Upper lobe of left lung (tissue), 6 donors: ENCODE measurements around the gene LRRC61. TPM values are rescaled to one million over a fixed set of nuclear protein-coding genes. Genes with fewer than 3 reads are reported as not detected.

Source experiments
- ATAC-seq, 2 donors: fragments of 200-7000 bp; cut with Tn5 transposase; one replicate each; pipeline ENCODE4 v1.9.1; 2022; ENCODE audit warnings: mild to moderate bottlenecking in 2 of 2, moderate library complexity in 2 of 2; ENCODE audit not compliant: low FRiP score in 2 of 2
- DNase-seq, 2 donors: peaks; one replicate each; pipeline ENCODE4 v3.0.0-alpha.2; 2019 to 2020
- H3K27ac ChIP-seq, 4 donors: fragments of 200-600 bp; sonication (generic); one replicate each; pipeline ENCODE4 v1.5.1; 2016 to 2019
- H3K27me3 ChIP-seq, 4 donors: fragments of 200-600 bp; sonication (generic); one replicate each; pipeline ENCODE4 v1.5.1; 2017 to 2019
- H3K36me3 ChIP-seq, 4 donors: fragments of 200-600 bp; sonication (generic); one replicate each; pipeline ENCODE4 v1.5.1; 2016 to 2019
- H3K4me1 ChIP-seq, 4 donors: fragments of 200-600 bp; sonication (generic); one replicate each; pipeline ENCODE4 v1.5.1; 2018 to 2019
- H3K4me3 ChIP-seq, 4 donors: fragments of 200-600 bp; sonication (generic); one replicate each; pipeline ENCODE4 v1.5.1; 2017 to 2019; ENCODE audit warnings: mild to moderate bottlenecking in 2 of 4, moderate library complexity in 1 of 4
- H3K9me3 ChIP-seq, 4 donors: fragments of 200-600 bp; sonication (generic); one replicate each; pipeline ENCODE4 v1.5.1; 2018 to 2019
- EP300 ChIP-seq, 4 donors: sonication (generic); formaldehyde crosslinking; IDR thresholded peaks; one replicate each; pipeline ENCODE4 v1.5.1; 2017; ENCODE audit warnings: antibody characterized with exemption in 4 of 4, control low read depth in 2 of 4
- POLR2A ChIP-seq, 4 donors: fragments of 450-650 bp; IDR thresholded peaks; one replicate each; pipeline ENCODE4 v1.5.1; 2016 to 2017; ENCODE audit warnings: antibody characterized with exemption in 4 of 4, mild to moderate bottlenecking in 2 of 4
- POLR2AphosphoS5 ChIP-seq, 2 donors: sonication (generic); formaldehyde crosslinking; IDR thresholded peaks; one replicate each; pipeline ENCODE4 v1.5.1; 2017; ENCODE audit warnings: antibody characterized with exemption in 2 of 2
- WGBS, 2 donors: methylation state at CpG; one replicate each; pipeline ENCODE4 v1.1.5; 2017 to 2018; 5-methylcytosine and 5-hydroxymethylcytosine counted together
- total RNA-seq, 6 donors: library from RNA; depleted of rRNA in 4 of 6; stranded (reverse); fragments of >200 nt in 4 of 6; gene quantifications; one replicate each; pipeline versions ENCODE4 v1.1.0 to v1.2.1, GENCODE V29; 2016 to 2021
- TF ChIP-seq, protein P1 (sequence below), 6 experiments: fragments of 450-650 bp in 4 of 6; fragments of 200-600 bp in 2 of 6; sonication (generic) in 2 of 6; IDR thresholded peaks; one replicate each; pipeline ENCODE4 v1.5.1; 2016 to 2019; ENCODE audit warnings: antibody characterized with exemption in 6 of 6
- donor health status: DM: no; HTN: no; CAD: no; lungs with moderate emphysema.
- donor health status: DM: no; HTN: yes; CAD: no; lungs with severe emphysema.

LRRC61 gene
- total RNA-seq, 6 donors from 2014 or later: 15.4 to 31.4 (median 19.2) TPM

DNA sequence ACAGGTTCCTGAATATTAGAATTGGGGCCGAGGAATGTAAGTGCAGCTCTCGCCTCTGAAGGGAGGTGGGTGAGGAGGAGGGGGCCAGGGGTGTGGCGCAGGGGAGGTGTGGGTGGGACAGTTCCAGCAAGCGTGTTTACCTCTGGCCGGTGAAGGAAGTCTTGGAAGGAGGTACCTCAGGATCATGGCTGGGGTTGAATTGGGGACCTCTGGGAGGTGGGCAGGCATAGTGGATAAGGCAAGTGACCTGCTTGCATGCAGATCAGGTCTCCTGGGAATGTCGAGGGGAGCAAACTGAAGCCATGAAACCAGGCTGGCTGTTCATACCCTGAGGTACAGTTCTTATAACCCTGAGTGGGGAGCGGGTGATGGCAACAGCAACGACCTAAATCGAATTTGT is 57.9 kb downstream of the LRRC61 start:
- H3K27ac ChIP-seq: no peak overlapping the region
- TF ChIP-seq POLR2AphosphoS5 (IDR thresholded peaks at IDR 0.05): no peak
- no peak for TF ChIP-seq POLR2A (IDR thresholded peaks at IDR 0.05)
- no peak for TF ChIP-seq EP300 (IDR thresholded peaks at IDR 0.05)
- TF ChIP-seq, protein P1, sequence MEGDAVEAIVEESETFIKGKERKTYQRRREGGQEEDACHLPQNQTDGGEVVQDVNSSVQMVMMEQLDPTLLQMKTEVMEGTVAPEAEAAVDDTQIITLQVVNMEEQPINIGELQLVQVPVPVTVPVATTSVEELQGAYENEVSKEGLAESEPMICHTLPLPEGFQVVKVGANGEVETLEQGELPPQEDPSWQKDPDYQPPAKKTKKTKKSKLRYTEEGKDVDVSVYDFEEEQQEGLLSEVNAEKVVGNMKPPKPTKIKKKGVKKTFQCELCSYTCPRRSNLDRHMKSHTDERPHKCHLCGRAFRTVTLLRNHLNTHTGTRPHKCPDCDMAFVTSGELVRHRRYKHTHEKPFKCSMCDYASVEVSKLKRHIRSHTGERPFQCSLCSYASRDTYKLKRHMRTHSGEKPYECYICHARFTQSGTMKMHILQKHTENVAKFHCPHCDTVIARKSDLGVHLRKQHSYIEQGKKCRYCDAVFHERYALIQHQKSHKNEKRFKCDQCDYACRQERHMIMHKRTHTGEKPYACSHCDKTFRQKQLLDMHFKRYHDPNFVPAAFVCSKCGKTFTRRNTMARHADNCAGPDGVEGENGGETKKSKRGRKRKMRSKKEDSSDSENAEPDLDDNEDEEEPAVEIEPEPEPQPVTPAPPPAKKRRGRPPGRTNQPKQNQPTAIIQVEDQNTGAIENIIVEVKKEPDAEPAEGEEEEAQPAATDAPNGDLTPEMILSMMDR (IDR thresholded peaks at IDR 0.05): no peak
- no peak for ATAC-seq
- WGBS, 2 donors: 87 to 88% methylated on average over 9 of the region's 9 CpGs
- H3K4me3 ChIP-seq: no peak overlapping the region
- DNase-seq: no peak
- H3K27me3 ChIP-seq: no peaks in the 10 kb centered on the region
- no peaks in the 10 kb centered on the region for H3K36me3 ChIP-seq
- no peaks in the 10 kb centered on the region for H3K9me3 ChIP-seq
- peaks cover 17 to 35% (median 24%) of the 10 kb centered on the region in 4 donors for H3K4me1 ChIP-seq

DNA sequence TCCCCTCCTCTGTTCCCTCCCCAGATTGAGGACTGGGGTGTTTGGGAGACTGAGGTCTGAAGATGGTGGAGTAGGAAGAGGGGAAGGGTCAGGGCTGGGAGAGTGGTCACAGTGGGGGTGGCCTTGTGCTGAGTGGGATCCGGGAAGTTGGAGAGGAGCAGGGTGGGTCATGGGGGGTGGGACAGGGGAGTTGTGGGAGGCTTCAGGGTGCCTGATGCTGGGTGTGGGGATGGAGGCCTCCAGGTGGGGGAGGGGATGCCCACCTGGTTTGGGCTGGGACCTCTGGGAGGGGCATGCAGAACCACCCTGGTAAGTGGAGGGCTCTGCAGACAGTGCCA is 58.6 kb downstream of the LRRC61 start:
- Histone ChIP-seq H3K27ac (no peak overlapping the region), H3K4me3 (no peak overlapping the region), H3K9me3 (no peaks in the 10 kb centered on the region), H3K4me1 (peaks cover 17 to 32% (median 24%) of the 10 kb centered on the region in 4 donors), H3K36me3 (no peaks in the 10 kb centered on the region), H3K27me3 (no peaks in the 10 kb centered on the region)
- TF ChIP-seq POLR2AphosphoS5 (IDR thresholded peaks at IDR 0.05) (no peak), POLR2A (IDR thresholded peaks at IDR 0.05) (no peak), EP300 (IDR thresholded peaks at IDR 0.05) (no peak)
- TF ChIP-seq, protein P1 (IDR thresholded peaks at IDR 0.05): no peak
- ATAC-seq: no peak
- DNase-seq: no peak
- WGBS, 2 donors: 100% methylated on average over 1 of the region's 1 CpG

DNA sequence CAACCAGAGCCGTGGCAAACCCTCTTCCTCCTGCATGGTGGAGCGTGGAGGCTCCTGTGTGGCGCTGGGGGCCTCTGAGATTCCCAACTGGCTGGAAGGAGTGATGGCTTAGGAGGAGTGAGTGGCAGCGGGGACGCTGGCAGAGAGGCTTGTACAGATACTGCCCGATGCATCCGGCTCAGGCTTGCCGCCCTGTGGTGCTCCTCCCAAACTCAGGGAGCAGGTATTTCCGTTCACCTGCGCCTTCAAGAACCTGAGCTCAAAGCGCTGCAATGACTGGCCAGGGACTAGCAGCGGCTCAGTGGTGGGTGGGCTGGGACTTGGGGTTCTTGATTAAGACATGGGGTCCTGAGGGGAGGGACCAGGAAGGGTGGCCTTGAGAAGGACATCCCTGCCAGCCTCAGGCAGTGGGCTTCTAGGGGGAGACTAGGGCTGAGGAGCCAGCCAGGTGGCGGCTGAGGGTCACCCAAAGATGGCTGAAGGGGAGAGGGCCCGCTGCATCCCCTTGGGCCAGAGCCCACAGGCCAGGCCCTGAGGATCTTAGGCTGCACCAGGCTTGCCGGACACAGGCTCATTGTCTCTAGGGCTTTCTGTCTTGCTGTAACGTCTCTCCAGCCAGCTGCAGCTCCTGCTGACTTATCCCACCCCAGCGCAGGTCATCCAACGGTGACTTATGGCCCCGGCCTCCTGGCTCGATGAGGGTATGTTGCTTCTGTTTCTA is 59.1 kb downstream of the LRRC61 start:
- Histone ChIP-seq H3K4me3 (no peak overlapping the region), H3K27ac (no peak overlapping the region), H3K36me3 (no peaks in the 10 kb centered on the region), H3K4me1 (peaks cover 17 to 30% (median 23%) of the 10 kb centered on the region in 4 donors), H3K9me3 (no peaks in the 10 kb centered on the region), H3K27me3 (no peaks in the 10 kb centered on the region)
- ATAC-seq (no peak), DNase-seq (no peak)
- TF ChIP-seq EP300 (IDR thresholded peaks at IDR 0.05) (no peak), POLR2A (IDR thresholded peaks at IDR 0.05) (no peak), POLR2AphosphoS5 (IDR thresholded peaks at IDR 0.05) (no peak)
- TF ChIP-seq, protein P1 (IDR thresholded peaks at IDR 0.05): no peak
- WGBS, 2 donors: 88 to 89% methylated on average over 14 to 20 of the region's 20 CpGs

DNA sequence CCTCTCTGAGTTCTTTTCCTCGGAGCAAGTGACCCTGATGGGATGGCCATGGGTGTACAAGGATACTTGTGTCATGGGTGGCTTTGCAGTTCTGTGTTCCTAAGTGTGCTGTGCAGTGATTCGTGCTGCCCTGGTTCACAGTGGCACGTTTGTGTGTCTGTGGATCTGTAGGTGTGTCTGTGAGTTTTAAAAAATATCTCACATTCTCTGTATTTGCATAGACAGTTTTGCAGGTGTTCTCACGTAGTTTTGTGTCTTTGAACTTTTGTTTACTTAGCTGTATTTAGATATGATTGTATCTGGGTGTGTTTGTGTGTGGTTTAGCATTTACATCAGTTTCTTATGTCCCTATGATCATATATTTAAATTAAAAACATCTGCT is 59.7 kb downstream of the LRRC61 start:
- no peak for TF ChIP-seq POLR2AphosphoS5 (IDR thresholded peaks at IDR 0.05)
- no peak for TF ChIP-seq EP300 (IDR thresholded peaks at IDR 0.05)
- TF ChIP-seq, protein P1 (IDR thresholded peaks at IDR 0.05): no peak
- TF ChIP-seq POLR2A (IDR thresholded peaks at IDR 0.05): no peak
- DNase-seq (no peak), ATAC-seq (no peak)
- Histone ChIP-seq H3K27ac (no peak overlapping the region), H3K4me3 (no peak overlapping the region), H3K9me3 (no peaks in the 10 kb centered on the region), H3K36me3 (no peaks in the 10 kb centered on the region), H3K4me1 (peaks cover 14 to 26% (median 18%) of the 10 kb centered on the region in 4 donors), H3K27me3 (no peaks in the 10 kb centered on the region)
- WGBS, 2 donors: 77 to 79% methylated on average over 4 of the region's 4 CpGs
